ENCODE data around the gene TSKU. TPM values are rescaled to one million over a fixed set of nuclear protein-coding genes. Genes with fewer than 3 reads are reported as not detected.

TSKU gene
- total RNA-seq, 1 experiment from 2014 or later: 19.8 TPM

DNA sequence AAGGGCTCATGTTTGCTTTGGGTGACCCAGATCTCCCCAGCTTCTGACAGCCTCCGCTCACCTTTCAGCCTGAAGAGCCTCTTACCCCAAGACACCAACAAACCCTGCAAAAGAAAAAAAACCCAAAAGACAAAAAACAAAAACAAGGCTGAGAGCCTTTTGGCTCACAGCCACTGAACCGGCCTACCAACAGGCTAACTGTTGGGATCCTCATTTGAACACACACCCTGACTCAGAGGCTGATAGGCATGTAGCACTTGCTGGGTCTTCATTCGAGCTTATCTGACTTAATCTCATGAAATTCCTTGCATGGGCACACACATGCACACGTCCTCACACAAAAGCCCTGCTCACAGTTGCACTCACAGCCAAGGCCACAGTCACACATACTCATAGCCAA lies 22.9 kb upstream of the TSKU start:
- H3K9me3 ChIP-seq (replicated peaks): no peaks in the 10 kb centered on the region
- H3K36me3 ChIP-seq: no peaks in the 10 kb centered on the region
- no peaks in the 10 kb centered on the region for H3K27me3 ChIP-seq (replicated peaks)
- no peak overlapping the region for H3K4me3 ChIP-seq
- no peak for DNase-seq (ENCODE audit: low read depth in 1 of 2, low spot score in 2 of 2)
- no peak overlapping the region for H3K27ac ChIP-seq
- peaks cover 22% of the 10 kb centered on the region for H3K4me1 ChIP-seq (replicated peaks)

- no peaks in the 10 kb centered on the region for H3K9me3 ChIP-seq (replicated peaks)
- no peak overlapping the region for H3K27ac ChIP-seq
- H3K27me3 ChIP-seq (replicated peaks): no peaks in the 10 kb centered on the region
- no peaks in the 10 kb centered on the region for H3K36me3 ChIP-seq
- no peak for DNase-seq (ENCODE audit: low read depth in 1 of 2, low spot score in 2 of 2)
- H3K4me3 ChIP-seq: no peak overlapping the region
- H3K4me1 ChIP-seq (replicated peaks): peaks cover 15% of the 10 kb centered on the region
Measured at GRCh38 chr11:76761718-76762355, 21.3 kb upstream of the TSKU start.

DNA sequence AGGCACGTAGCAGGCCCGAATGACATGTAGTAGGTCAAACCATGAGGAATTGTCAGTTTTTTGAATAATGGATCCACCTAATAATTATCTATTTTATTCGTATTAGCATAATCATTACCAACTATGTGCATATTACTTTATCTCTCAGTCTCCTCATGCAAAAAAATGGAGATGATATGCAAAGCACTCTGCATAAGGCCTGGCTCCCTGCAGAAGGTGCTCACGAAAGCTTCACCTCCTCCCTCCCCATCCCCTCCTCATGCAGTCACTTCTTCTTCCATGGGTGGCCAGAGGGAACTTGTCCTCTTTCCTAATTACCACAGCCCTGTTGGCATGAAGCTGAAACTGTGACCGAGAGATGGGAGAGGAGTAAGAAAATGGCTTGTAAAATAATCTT lies 20.8 kb upstream of the TSKU start:
- no peaks in the 10 kb centered on the region for H3K27me3 ChIP-seq (replicated peaks)
- DNase-seq (ENCODE audit: low read depth in 1 of 2, low spot score in 2 of 2): no peak
- no peak overlapping the region for H3K27ac ChIP-seq
- no peaks in the 10 kb centered on the region for H3K36me3 ChIP-seq
- H3K4me1 ChIP-seq (replicated peaks): peaks cover 15% of the 10 kb centered on the region
- no peak overlapping the region for H3K4me3 ChIP-seq
- no peaks in the 10 kb centered on the region for H3K9me3 ChIP-seq (replicated peaks)

GRCh38 chr11:76762867-76763572 lies 20.1 kb upstream of the TSKU start:
- H3K36me3 ChIP-seq: no peaks in the 10 kb centered on the region
- H3K27ac ChIP-seq: peak overlapping the region; percentile 68
- no peaks in the 10 kb centered on the region for H3K9me3 ChIP-seq (replicated peaks)
- H3K4me1 ChIP-seq (replicated peaks): peaks cover 18% of the 10 kb centered on the region
- no peaks in the 10 kb centered on the region for H3K27me3 ChIP-seq (replicated peaks)
- no peak overlapping the region for H3K4me3 ChIP-seq
- DNase-seq (ENCODE audit: low read depth in 1 of 2, low spot score in 2 of 2): no peak

GRCh38 chr11:76763573-76764346 lies 19.4 kb upstream of the TSKU start:
- peak; percentile 46 to 59 for DNase-seq (ENCODE audit: low read depth in 1 of 2, low spot score in 2 of 2)
- peak overlapping the region; percentile 68 for H3K27ac ChIP-seq
- no peaks in the 10 kb centered on the region for H3K9me3 ChIP-seq (replicated peaks)
- H3K4me3 ChIP-seq: no peak overlapping the region
- H3K27me3 ChIP-seq (replicated peaks): no peaks in the 10 kb centered on the region
- H3K36me3 ChIP-seq: no peaks in the 10 kb centered on the region
- peaks cover 26% of the 10 kb centered on the region for H3K4me1 ChIP-seq (replicated peaks)

DNA sequence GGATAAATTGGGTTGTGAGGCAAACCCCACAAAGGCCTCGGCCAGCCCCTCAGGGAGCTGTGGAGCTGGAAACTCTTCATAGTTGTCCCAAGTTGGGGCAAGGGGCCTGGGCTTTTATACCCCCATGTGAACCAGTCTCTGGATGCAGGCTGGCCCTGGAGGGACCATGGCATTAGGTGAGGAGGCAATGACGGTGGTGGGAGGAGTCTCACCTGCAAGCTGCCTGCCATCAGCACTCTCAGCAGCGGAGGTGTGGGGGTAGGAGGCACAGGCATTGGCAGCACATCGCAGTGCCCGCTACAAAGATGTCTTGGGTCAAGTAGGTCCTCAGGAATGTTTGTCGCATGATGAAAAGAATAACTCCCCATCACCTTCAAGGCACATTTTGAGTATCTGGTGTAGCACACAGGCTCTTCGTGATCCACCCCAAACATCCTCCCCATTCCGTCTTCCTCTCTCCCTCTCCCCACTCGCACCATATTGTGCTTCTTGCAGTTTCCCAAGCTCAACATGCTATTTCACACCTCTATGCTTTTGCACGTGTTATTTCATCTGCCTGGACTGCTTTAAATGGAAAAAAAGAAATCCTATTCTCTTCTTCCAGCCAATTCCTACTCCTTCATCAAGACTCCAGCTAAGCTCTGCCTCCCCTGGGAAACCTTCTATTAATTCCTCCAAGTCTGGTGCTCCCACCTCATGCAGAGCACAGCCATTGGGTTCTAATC lies 18.1 kb upstream of the TSKU start:
- Histone ChIP-seq H3K27me3 (replicated peaks) (no peaks in the 10 kb centered on the region), H3K27ac (no peak overlapping the region), H3K4me3 (no peak overlapping the region), H3K9me3 (replicated peaks) (no peaks in the 10 kb centered on the region), H3K4me1 (replicated peaks) (peaks cover 39% of the 10 kb centered on the region), H3K36me3 (no peaks in the 10 kb centered on the region)
- DNase-seq (ENCODE audit: low read depth in 1 of 2, low spot score in 2 of 2): no peak

DNA sequence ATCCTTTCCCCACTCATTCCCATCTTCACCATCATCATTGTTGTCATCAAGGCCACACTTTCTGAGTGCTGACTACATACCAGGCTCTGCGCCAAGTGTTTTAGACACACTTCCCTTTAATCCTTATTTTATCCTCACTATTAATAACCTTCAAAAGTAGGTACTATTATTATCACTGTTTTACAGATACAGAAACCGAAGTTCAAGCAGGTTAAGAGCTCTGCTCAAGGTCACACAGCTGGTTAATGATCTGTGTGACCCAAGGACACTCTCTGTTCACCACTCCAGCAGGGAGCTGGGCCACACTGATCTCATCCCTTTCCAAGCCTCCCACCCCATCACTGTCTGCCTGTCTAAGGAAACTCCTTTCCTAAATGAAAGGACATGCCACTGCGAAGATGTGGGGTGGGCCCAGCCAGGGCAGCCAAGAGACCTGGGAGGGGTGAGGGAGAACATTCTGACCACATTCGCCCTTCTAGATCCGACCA lies 17.2 kb upstream of the TSKU start:
- no peaks in the 10 kb centered on the region for H3K36me3 ChIP-seq
- H3K27ac ChIP-seq: no peak overlapping the region
- H3K4me1 ChIP-seq (replicated peaks): peaks cover 46% of the 10 kb centered on the region
- no peak for DNase-seq (ENCODE audit: low read depth in 1 of 2, low spot score in 2 of 2)
- no peaks in the 10 kb centered on the region for H3K9me3 ChIP-seq (replicated peaks)
- no peak overlapping the region for H3K4me3 ChIP-seq
- no peaks in the 10 kb centered on the region for H3K27me3 ChIP-seq (replicated peaks)

DNA sequence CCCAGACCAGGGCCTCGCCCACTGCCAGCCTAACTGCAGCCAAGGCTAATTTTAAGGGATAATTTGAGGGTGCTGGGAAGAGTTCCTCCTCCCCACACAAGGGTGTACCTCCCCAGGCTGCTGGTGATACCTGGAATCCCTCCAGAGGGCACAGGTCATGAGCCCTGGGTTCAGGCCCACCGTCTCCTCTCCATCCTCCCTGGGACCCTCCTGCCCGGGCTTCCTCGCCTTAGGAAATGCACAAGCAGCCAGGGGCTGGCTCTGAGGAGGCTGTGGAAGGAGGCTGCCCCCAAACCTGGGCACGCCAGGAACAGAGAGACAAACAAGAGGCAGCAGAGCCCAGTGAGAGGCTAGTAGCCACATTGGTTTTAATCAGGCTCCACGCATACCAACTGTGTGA lies 16.6 kb upstream of the TSKU start:
- Histone ChIP-seq H3K4me1 (replicated peaks) (peaks cover 52% of the 10 kb centered on the region), H3K4me3 (no peak overlapping the region), H3K27me3 (replicated peaks) (no peaks in the 10 kb centered on the region), H3K27ac (no peak overlapping the region), H3K9me3 (replicated peaks) (no peaks in the 10 kb centered on the region), H3K36me3 (no peaks in the 10 kb centered on the region)
- no peak for DNase-seq (ENCODE audit: low read depth in 1 of 2, low spot score in 2 of 2)

DNA sequence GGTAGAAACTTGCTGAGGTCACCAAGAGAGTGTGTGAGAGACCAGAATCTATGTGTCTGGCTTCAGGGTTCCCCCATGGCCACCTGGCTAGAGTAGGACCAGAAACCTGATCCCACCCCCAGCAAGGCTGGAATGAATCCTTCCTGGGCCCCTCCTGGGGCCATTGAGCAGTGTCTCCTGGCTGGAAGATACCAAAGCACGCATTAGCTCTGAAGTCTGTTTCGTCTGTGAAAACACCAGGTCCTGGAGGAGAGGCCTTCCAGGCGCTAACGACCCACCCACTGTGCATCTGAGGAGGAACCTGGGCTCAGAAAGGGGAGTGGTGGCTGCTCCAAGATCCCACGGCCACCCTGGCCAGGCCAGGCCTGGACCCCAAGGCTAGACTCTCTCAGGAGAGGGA lies 15.5 kb upstream of the TSKU start:
- Histone ChIP-seq H3K27ac (no peak overlapping the region), H3K9me3 (replicated peaks) (no peaks in the 10 kb centered on the region), H3K4me3 (no peak overlapping the region), H3K27me3 (replicated peaks) (no peaks in the 10 kb centered on the region), H3K4me1 (replicated peaks) (peaks cover 63% of the 10 kb centered on the region), H3K36me3 (no peaks in the 10 kb centered on the region)
- DNase-seq (ENCODE audit: low read depth in 1 of 2, low spot score in 2 of 2): no peak

GRCh38 chr11:76768088-76768908 lies 14.9 kb upstream of the TSKU start:
- no peaks in the 10 kb centered on the region for H3K36me3 ChIP-seq
- peak overlapping the region; percentile 85 for H3K27ac ChIP-seq
- H3K9me3 ChIP-seq (replicated peaks): no peaks in the 10 kb centered on the region
- H3K27me3 ChIP-seq (replicated peaks): no peaks in the 10 kb centered on the region
- H3K4me1 ChIP-seq (replicated peaks): peaks cover 64% of the 10 kb centered on the region
- H3K4me3 ChIP-seq: no peak overlapping the region
- DNase-seq (ENCODE audit: low read depth in 1 of 2, low spot score in 2 of 2): no peak

- peak; percentile 46 to 55 for DNase-seq (ENCODE audit: low read depth in 1 of 2, low spot score in 2 of 2)
- peak overlapping the region; percentile 85 for H3K27ac ChIP-seq
- peaks cover 56% of the 10 kb centered on the region for H3K4me1 ChIP-seq (replicated peaks)
- H3K4me3 ChIP-seq: no peak overlapping the region
- H3K36me3 ChIP-seq: no peaks in the 10 kb centered on the region
- no peaks in the 10 kb centered on the region for H3K27me3 ChIP-seq (replicated peaks)
- H3K9me3 ChIP-seq (replicated peaks): no peaks in the 10 kb centered on the region
Measured at GRCh38 chr11:76768909-76769560, 14.1 kb upstream of the TSKU start.

DNA sequence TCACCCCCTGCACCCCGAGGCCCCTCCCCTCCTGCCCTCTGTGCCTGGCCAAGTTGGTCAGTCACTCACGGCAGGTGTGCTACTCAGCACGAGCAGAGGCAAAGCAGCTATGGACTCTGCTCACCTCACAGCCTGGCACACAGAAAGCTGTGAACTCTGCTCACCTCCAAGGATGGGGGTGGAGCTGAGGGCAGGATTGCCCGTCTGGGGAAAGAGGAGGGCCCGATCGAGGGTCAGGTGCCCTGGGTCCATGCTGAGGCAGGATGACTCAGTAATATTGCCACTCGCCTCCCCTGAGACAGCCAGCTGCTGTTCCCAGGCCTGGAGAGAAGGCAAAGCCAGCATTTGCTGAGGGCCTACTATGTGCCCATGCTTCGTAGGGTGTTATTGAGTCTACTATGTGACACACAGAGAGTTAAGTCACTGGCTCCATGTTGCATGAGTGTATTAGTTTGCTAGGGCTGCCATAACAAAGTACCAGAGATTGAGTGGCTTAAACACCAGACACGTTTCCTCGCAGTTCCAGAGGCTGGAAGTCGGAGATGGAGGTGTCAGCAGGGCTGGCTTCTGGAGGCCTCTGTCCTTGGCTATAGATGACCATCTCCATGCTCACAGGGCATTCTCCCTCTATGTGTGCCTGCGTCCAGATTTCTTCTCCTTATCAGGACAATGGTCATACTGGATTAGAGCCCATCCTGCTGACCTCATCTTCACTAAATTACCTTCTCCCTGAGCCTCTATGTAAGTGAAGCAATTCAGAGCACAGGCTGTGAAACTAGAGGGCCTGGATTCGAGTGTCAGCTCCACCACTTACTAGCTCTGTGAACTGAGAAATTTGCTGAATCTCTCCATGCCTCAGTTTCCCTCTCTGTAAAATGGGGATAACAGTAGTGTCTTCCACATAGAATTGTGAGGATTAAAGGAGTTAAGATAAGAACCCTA lies 13.2 kb upstream of the TSKU start:
- peak; percentile 52 to 58 for DNase-seq (ENCODE audit: low read depth in 1 of 2, low spot score in 2 of 2)
- no peaks in the 10 kb centered on the region for H3K36me3 ChIP-seq
- peak overlapping the region; percentile 85 for H3K27ac ChIP-seq
- H3K4me3 ChIP-seq: no peak overlapping the region
- no peaks in the 10 kb centered on the region for H3K9me3 ChIP-seq (replicated peaks)
- H3K4me1 ChIP-seq (replicated peaks): peaks cover 51% of the 10 kb centered on the region
- H3K27me3 ChIP-seq (replicated peaks): no peaks in the 10 kb centered on the region

Data from SJSA1 (cell line).